GM23338 (cell line): ENCODE measurements around the gene KAT6B. TPM values are rescaled to one million over a fixed set of nuclear protein-coding genes. Genes with fewer than 3 reads are reported as not detected.

Experiments
- ATAC-seq: fragments of 200-7000 bp; cut with Tn5 transposase; 3 replicates; pipeline ENCODE4 v1.9.1; 2020
- DNase-seq: peaks from one replicate; pipeline ENCODE4 v3.0.0-alpha.2; 2015; ENCODE audit warnings: low spot score
- H2AFZ ChIP-seq: fragments of 200-600 bp; sonication (generic); 2 replicates; pipeline ENCODE4 v1.8.0; 2016; ENCODE audit warnings: antibody characterized with exemption, mild to moderate bottlenecking, moderate library complexity
- H3F3A ChIP-seq: fragments of 200-600 bp; sonication (generic); replicated peaks from 2 replicates; pipeline ENCODE4 v1.8.0; 2017; ENCODE audit warnings: antibody characterized with exemption, mixed run types, low read depth
- H3K27ac ChIP-seq: fragments of 200-600 bp; sonication (generic); 2 replicates; pipeline ENCODE4 v1.6.1; 2016; ENCODE audit warnings: low read depth
- H3K27me3 ChIP-seq: fragments of 200-600 bp; sonication (generic); 2 replicates; pipeline ENCODE4 v1.8.0; 2016; ENCODE audit warnings: mild to moderate bottlenecking, mixed run types, moderate library complexity; ENCODE audit not compliant: insufficient read depth
- H3K36me3 ChIP-seq: fragments of 200-600 bp; sonication (generic); 2 replicates; pipeline ENCODE4 v1.8.0; 2016; ENCODE audit warnings: mild to moderate bottlenecking; ENCODE audit not compliant: insufficient read depth
- H3K4me1 ChIP-seq: fragments of 200-600 bp; sonication (generic); 2 replicates; pipeline ENCODE4 v1.8.0; 2016; ENCODE audit warnings: mild to moderate bottlenecking, moderate library complexity; ENCODE audit not compliant: insufficient read depth
- H3K4me2 ChIP-seq: fragments of 200-600 bp; sonication (generic); 2 replicates; pipeline ENCODE4 v1.7.1; 2017; ENCODE audit warnings: mixed run types
- H3K4me3 ChIP-seq: fragments of 200-600 bp; sonication (generic); 2 replicates; pipeline ENCODE4 v1.6.1; 2016; ENCODE audit warnings: mixed run types
- H3K79me2 ChIP-seq: fragments of 200-600 bp; sonication (generic); replicated peaks from 2 replicates; pipeline ENCODE4 v1.8.0; 2017; ENCODE audit warnings: mild to moderate bottlenecking; ENCODE audit not compliant: insufficient read depth
- H3K9me2 ChIP-seq: fragments of 200-600 bp; sonication (generic); 2 replicates; pipeline ENCODE4 v1.8.0; 2017; ENCODE audit not compliant: insufficient read depth
- H4K20me1 ChIP-seq: fragments of 200-600 bp; sonication (generic); replicated peaks from 2 replicates; pipeline ENCODE4 v1.8.0; 2017; ENCODE audit warnings: mild to moderate bottlenecking; ENCODE audit not compliant: insufficient read depth
- H3K27ac Mint-ChIP-seq: 2 replicates; pipeline ENCODE4 v1.8.0; 2020; ENCODE audit warnings: inconsistent platforms, mild to moderate bottlenecking, moderate library complexity, mixed read lengths
- H3K27me3 Mint-ChIP-seq: 3 replicates; pipeline ENCODE4 v1.8.0; 2022; ENCODE audit warnings: low read depth, mild to moderate bottlenecking, moderate library complexity, mixed read lengths, inconsistent platforms; ENCODE audit not compliant: insufficient read depth, poor library complexity
- H3K36me3 Mint-ChIP-seq: 3 replicates; pipeline ENCODE4 v1.8.0; 2021; ENCODE audit warnings: low read depth, mild to moderate bottlenecking, inconsistent platforms, moderate library complexity, mixed read lengths
- H3K4me1 Mint-ChIP-seq: 3 replicates; pipeline ENCODE4 v1.8.0; 2020; ENCODE audit warnings: mild to moderate bottlenecking, inconsistent platforms, mixed read lengths
- H3K4me3 Mint-ChIP-seq: 3 replicates; pipeline ENCODE4 v1.8.0; 2021; ENCODE audit warnings: moderate library complexity, mild to moderate bottlenecking, inconsistent platforms, mixed read lengths
- H3K9me3 Mint-ChIP-seq: 3 replicates; pipeline ENCODE4 v1.8.0; 2020; ENCODE audit warnings: moderate library complexity, mild to moderate bottlenecking, inconsistent platforms, mixed read lengths
- JUNB ChIP-seq: IDR thresholded peaks from one replicate; pipeline ENCODE4 v1.6.1; 2016; ENCODE audit warnings: antibody characterized with exemption; ENCODE audit not compliant: unreplicated experiment
- POLR2AphosphoS5 ChIP-seq: IDR thresholded peaks from 2 replicates; pipeline ENCODE4 v1.6.1; 2016; ENCODE audit warnings: antibody characterized with exemption, low read depth
- STAT1 ChIP-seq: IDR thresholded peaks from one replicate; pipeline ENCODE4 v1.6.1; 2016; ENCODE audit warnings: antibody characterized with exemption; ENCODE audit not compliant: unreplicated experiment
- polyA plus RNA-seq: library from polyadenylated mRNA; unstranded; fragments of >200 nt; fragmentation: Nextera tagmentation; extraction: Ambion mirVana; gene quantifications from 2 replicates; pipeline ENCODE4 v1.2.1, GENCODE V29; 2016
- total RNA-seq: library from RNA; depleted of rRNA; stranded (reverse); fragments of >200 nt; shearing (Covaris generic); gene quantifications from 2 replicates; pipeline ENCODE4 v1.2.3, GENCODE V29; 2014
- TF ChIP-seq, protein P1 (sequence below): fragments of 250-450 bp; sonication (Bioruptor Pico); IDR thresholded peaks from 2 replicates; pipeline ENCODE4 v1.5.0; 2020; ENCODE audit warnings: mild to moderate bottlenecking, moderate library complexity
- TF ChIP-seq, protein P2 (sequence below): IDR thresholded peaks from one replicate; pipeline ENCODE4 v1.6.1; 2018; ENCODE audit warnings: antibody characterized with exemption; ENCODE audit not compliant: unreplicated experiment

KAT6B gene
- total and polyA plus RNA-seq, 2 experiments from 2014 or later = 21.3 to 31.4 TPM

DNA sequence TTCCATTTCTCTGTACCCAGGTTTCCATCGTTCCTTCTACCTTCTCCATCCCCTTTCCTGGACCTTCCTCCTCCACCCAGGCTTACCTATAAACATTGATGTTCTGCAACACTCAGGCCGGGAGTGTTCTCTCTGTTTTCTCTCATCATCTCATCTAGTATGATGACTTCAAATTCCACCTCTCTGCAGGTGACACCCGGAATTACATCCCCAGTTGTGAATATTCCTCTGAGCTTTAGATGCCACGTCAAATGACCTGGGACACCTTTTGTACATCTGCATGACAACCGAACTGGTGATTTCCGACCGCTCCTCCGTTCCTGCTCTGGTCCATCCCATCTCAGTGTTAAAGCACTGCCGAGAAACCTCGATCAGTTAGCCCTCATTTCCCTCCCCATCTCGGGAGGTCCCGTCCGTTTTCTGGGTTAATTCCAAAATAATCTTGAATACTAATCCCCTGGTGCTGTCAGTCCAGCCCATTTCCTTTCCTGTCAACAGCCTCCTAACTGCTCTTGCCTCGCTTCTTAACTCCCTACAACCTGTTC lies 208.4 kb downstream of the KAT6B start (continued):
- TF ChIP-seq, protein P1, sequence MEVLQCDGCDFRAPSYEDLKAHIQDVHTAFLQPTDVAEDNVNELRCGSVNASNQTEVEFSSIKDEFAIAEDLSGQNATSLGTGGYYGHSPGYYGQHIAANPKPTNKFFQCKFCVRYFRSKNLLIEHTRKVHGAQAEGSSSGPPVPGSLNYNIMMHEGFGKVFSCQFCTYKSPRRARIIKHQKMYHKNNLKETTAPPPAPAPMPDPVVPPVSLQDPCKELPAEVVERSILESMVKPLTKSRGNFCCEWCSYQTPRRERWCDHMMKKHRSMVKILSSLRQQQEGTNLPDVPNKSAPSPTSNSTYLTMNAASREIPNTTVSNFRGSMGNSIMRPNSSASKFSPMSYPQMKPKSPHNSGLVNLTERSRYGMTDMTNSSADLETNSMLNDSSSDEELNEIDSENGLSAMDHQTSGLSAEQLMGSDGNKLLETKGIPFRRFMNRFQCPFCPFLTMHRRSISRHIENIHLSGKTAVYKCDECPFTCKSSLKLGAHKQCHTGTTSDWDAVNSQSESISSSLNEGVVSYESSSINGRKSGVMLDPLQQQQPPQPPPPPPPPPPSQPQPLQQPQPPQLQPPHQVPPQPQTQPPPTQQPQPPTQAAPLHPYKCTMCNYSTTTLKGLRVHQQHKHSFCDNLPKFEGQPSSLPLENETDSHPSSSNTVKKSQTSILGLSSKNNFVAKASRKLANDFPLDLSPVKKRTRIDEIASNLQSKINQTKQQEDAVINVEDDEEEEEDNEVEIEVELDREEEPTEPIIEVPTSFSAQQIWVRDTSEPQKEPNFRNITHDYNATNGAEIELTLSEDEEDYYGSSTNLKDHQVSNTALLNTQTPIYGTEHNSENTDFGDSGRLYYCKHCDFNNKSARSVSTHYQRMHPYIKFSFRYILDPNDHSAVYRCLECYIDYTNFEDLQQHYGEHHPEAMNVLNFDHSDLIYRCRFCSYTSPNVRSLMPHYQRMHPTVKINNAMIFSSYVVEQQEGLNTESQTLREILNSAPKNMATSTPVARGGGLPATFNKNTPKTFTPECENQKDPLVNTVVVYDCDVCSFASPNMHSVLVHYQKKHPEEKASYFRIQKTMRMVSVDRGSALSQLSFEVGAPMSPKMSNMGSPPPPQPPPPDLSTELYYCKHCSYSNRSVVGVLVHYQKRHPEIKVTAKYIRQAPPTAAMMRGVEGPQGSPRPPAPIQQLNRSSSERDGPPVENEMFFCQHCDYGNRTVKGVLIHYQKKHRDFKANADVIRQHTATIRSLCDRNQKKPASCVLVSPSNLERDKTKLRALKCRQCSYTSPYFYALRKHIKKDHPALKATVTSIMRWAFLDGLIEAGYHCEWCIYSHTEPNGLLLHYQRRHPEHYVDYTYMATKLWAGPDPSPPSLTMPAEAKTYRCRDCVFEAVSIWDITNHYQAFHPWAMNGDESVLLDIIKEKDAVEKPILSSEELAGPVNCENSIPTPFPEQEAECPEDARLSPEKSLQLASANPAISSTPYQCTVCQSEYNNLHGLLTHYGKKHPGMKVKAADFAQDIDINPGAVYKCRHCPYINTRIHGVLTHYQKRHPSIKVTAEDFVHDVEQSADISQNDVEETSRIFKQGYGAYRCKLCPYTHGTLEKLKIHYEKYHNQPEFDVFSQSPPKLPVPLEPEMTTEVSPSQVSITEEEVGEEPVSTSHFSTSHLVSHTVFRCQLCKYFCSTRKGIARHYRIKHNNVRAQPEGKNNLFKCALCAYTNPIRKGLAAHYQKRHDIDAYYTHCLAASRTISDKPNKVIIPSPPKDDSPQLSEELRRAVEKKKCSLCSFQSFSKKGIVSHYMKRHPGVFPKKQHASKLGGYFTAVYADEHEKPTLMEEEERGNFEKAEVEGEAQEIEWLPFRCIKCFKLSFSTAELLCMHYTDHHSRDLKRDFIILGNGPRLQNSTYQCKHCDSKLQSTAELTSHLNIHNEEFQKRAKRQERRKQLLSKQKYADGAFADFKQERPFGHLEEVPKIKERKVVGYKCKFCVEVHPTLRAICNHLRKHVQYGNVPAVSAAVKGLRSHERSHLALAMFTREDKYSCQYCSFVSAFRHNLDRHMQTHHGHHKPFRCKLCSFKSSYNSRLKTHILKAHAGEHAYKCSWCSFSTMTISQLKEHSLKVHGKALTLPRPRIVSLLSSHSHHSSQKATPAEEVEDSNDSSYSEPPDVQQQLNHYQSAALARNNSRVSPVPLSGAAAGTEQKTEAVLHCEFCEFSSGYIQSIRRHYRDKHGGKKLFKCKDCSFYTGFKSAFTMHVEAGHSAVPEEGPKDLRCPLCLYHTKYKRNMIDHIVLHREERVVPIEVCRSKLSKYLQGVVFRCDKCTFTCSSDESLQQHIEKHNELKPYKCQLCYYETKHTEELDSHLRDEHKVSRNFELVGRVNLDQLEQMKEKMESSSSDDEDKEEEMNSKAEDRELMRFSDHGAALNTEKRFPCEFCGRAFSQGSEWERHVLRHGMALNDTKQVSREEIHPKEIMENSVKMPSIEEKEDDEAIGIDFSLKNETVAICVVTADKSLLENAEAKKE = no peak
- no peak for TF ChIP-seq STAT1
- no peak for TF ChIP-seq POLR2AphosphoS5

DNA sequence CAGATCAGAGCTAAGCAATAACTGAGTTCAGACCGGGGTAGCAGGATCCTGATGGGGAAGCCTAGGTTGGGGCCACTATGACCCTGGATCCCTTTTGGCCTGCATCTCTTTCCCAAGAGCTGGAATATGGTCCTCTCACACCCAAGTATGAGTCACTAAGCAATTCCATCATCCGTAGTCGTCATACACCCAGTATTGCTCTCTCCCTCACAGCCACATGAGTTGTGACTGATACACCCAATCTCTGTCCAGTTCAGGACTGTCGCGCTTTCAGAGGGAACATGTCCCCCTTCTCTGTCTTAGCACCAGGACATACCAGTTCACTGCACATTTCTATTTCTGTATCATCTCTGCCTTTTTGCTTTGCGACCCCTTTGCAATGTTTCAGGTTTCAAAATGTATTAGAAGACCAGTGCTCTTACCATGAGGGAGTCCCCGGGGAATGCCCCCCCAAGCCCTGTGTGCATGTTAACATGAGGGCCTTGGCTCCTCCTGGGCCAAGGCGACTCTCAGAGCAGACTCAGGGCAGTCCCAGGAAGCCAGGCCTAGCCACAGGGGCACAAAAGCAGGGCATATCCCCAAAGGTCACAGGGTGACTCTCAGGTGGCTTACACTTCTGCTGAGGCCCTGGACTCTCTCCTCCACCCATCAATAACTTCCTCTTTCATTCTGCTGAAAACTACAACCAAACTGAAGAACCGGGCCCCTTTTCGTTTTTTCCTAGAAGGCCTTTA lies 209.7 kb downstream of the KAT6B start:
- H3K4me3 ChIP-seq = no peak overlapping the region
- no peak overlapping the region for H3K27ac ChIP-seq
- no peaks in the 10 kb centered on the region for H3F3A ChIP-seq
- H3K4me1 ChIP-seq = no peaks in the 10 kb centered on the region
- no peak for DNase-seq
- no peaks in the 10 kb centered on the region for H3K36me3 ChIP-seq
- 0 out of 2 replicates have a peak, but pooled peaks cover 3% of the 10 kb centered on the region for H4K20me1 ChIP-seq
- Mint-ChIP-seq H3K27me3 (peaks cover 3% of the 10 kb centered on the region), H3K36me3 (no peaks in the 10 kb centered on the region), H3K4me3 (no peak overlapping the region), H3K27ac (peak overlapping the region; percentile 54; the same call in 1 of the 2 replicates), H3K9me3 (no peaks in the 10 kb centered on the region), H3K4me1 (peaks cover 6% of the 10 kb centered on the region; the same call in 2 of the 3 replicates)
- no peaks in the 10 kb centered on the region for H3K27me3 ChIP-seq
- H3K4me2 ChIP-seq = no peak overlapping the region
- ATAC-seq = no peak
- H3K79me2 ChIP-seq = no peaks in the 10 kb centered on the region
- H3K9me2 ChIP-seq = no peaks in the 10 kb centered on the region
- no peak overlapping the region for H2AFZ ChIP-seq
- TF ChIP-seq JUNB = no peak
- TF ChIP-seq, protein P2, sequence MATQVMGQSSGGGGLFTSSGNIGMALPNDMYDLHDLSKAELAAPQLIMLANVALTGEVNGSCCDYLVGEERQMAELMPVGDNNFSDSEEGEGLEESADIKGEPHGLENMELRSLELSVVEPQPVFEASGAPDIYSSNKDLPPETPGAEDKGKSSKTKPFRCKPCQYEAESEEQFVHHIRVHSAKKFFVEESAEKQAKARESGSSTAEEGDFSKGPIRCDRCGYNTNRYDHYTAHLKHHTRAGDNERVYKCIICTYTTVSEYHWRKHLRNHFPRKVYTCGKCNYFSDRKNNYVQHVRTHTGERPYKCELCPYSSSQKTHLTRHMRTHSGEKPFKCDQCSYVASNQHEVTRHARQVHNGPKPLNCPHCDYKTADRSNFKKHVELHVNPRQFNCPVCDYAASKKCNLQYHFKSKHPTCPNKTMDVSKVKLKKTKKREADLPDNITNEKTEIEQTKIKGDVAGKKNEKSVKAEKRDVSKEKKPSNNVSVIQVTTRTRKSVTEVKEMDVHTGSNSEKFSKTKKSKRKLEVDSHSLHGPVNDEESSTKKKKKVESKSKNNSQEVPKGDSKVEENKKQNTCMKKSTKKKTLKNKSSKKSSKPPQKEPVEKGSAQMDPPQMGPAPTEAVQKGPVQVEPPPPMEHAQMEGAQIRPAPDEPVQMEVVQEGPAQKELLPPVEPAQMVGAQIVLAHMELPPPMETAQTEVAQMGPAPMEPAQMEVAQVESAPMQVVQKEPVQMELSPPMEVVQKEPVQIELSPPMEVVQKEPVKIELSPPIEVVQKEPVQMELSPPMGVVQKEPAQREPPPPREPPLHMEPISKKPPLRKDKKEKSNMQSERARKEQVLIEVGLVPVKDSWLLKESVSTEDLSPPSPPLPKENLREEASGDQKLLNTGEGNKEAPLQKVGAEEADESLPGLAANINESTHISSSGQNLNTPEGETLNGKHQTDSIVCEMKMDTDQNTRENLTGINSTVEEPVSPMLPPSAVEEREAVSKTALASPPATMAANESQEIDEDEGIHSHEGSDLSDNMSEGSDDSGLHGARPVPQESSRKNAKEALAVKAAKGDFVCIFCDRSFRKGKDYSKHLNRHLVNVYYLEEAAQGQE = no peak
